ENCODE data around the gene PPP1R16B.

- TF ChIP-seq CTCF (IDR thresholded peaks at IDR 0.05; ENCODE audit: low read depth, low read length, poor library complexity, severe bottlenecking) (no peak), EZH2phosphoT487 (IDR thresholded peaks at IDR 0.05; ENCODE audit: borderline replicate concordance, low read length) (no peak)
Observed at GRCh38 chr20:38804221-38804620, 1.3 kb upstream of the PPP1R16B start.
